ENCODE measurements around the gene GABPB1.

DNA sequence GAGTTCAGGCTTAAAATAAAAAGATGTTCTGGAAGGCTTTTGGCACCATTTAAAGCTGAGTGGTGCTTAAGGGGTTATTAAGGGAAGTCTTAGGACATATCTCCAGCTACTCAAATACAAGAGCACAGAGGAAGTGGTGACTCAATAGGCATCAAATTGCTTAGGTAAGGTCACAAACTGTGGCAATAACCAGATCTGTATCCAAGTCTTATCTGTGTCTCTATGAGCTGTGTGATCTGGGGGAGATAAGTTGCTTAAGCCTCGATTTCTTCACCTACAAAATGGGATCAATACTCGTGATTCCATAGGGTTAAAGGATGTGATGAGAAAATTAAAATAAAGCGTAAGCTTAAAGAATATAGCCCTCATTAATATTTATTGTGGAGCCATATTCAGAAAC lies 97.1 kb downstream of the GABPB1 start:
- TF ChIP-seq TAF1 (IDR thresholded peaks at IDR 0.05; ENCODE audit: borderline replicate concordance, low read depth, low read length), result no peak
- TF ChIP-seq, protein P1, sequence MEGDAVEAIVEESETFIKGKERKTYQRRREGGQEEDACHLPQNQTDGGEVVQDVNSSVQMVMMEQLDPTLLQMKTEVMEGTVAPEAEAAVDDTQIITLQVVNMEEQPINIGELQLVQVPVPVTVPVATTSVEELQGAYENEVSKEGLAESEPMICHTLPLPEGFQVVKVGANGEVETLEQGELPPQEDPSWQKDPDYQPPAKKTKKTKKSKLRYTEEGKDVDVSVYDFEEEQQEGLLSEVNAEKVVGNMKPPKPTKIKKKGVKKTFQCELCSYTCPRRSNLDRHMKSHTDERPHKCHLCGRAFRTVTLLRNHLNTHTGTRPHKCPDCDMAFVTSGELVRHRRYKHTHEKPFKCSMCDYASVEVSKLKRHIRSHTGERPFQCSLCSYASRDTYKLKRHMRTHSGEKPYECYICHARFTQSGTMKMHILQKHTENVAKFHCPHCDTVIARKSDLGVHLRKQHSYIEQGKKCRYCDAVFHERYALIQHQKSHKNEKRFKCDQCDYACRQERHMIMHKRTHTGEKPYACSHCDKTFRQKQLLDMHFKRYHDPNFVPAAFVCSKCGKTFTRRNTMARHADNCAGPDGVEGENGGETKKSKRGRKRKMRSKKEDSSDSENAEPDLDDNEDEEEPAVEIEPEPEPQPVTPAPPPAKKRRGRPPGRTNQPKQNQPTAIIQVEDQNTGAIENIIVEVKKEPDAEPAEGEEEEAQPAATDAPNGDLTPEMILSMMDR (IDR thresholded peaks at IDR 0.05), result no peak
- no peak for TF ChIP-seq TCF12 (IDR thresholded peaks at IDR 0.05)
- no peak for TF ChIP-seq FOSL2 (IDR thresholded peaks at IDR 0.05; ENCODE audit: borderline replicate concordance, low read depth)
- no peak for TF ChIP-seq JUND (IDR thresholded peaks at IDR 0.05)
- no peak for TF ChIP-seq NRF1 (IDR thresholded peaks at IDR 0.05; ENCODE audit: low read depth, low read length)
- TF ChIP-seq SMC3 (IDR thresholded peaks at IDR 0.05; ENCODE audit: low read depth, low read length), result no peak
- TF ChIP-seq, protein P2, sequence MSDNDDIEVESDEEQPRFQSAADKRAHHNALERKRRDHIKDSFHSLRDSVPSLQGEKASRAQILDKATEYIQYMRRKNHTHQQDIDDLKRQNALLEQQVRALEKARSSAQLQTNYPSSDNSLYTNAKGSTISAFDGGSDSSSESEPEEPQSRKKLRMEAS (IDR thresholded peaks at IDR 0.05; ENCODE audit: low read depth), result no peak
